Measurements from ENCODE around the gene MEF2A. TPM values are rescaled to one million over a fixed set of nuclear protein-coding genes. Genes with fewer than 3 reads are reported as not detected.

Gene MEF2A
- total and polyA plus RNA-seq, 9 of the 15 experiments (the other 6 are each of a cell fraction or from before 2014, with no cell fraction given): 1.6 to 18.7 (median 8.7) TPM

DNA sequence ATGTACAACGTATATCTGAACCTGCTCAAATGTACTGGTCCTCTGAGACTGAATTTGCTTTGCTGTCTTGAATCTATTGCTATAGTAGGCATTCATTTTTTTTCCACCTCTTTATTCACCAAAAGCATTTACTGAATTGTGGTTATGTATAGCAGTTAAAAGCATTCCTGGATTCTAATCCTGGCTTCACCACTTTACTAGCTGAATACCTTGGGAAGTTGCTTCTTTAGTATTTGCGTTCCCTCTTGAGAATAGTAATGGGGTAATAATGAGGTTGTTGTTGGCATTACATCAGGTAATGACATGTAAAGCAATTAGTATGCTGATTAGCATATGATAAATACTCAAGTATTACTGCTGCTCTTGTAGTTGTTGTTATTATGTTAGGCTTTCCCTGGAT is 29.1 kb downstream of the MEF2A start:
- 37% methylated on average over 2 of the region's 2 CpGs for WGBS (ENCODE audit: insufficient coverage, low coverage, missing lambda C conversion rate)
- Histone ChIP-seq H3K9me3 (replicated peaks; ENCODE audit: control insufficient read depth, insufficient read depth, low read depth, low read length) (no peaks in the 10 kb centered on the region), H4K20me1 (replicated peaks; ENCODE audit: control insufficient read depth, insufficient read depth, low read length) (no peaks in the 10 kb centered on the region), H3K4me1 (replicated peaks in 1 of 2; ENCODE audit: control insufficient read depth in 2 of 2, insufficient read depth in 2 of 2, low read length in 2 of 2) (no peaks in the 10 kb centered on the region), H3K27me3 (ENCODE audit: control insufficient read depth in 2 of 2, insufficient read depth in 2 of 2, low read length in 2 of 2) (no peaks in the 10 kb centered on the region), H3K9ac (ENCODE audit: insufficient read depth in 1 of 2, low read depth in 2 of 2, low read length in 2 of 2) (no peak overlapping the region), H2AFZ (ENCODE audit: low read depth, low read length) (no peak overlapping the region), H3K79me2 (ENCODE audit: control insufficient read depth, insufficient read depth, low read length) (peaks cover 10% of the 10 kb centered on the region; the same call in 1 of the 3 replicates), H3K4me3 (no peak overlapping the region), H3K36me3 (ENCODE audit: control insufficient read depth, insufficient read depth, low read length) (no peaks in the 10 kb centered on the region), H3K27ac (ENCODE audit: extremely low read depth, low read depth, low read length) (no peak overlapping the region), H3K9me1 (ENCODE audit: control insufficient read depth, insufficient read depth, low read length) (no peaks in the 10 kb centered on the region), H3K4me2 (ENCODE audit: insufficient read depth, low read length) (no peak overlapping the region)
- DNase-seq (ENCODE audit: extremely low read depth in 1 of 4, low spot score in 3 of 4) (no peak), FAIRE-seq (no peak), ATAC-seq (no peak)
- no TSS peak for BruUV-seq (replicated peaks)
- POLR2A ChIA-PET: interaction anchor here (1.4 to 1.7 kb wide), 2 partner anchors 12 to 16 kb away, joined by 3 to 5 read pairs; no protein-coding TSS in a partner anchor
- CTCF ChIA-PET (ENCODE audit: low intra/inter-chr PET ratio): no interaction called here
- in situ Hi-C loops (cut with MboI) (no loop called here), intact Hi-C loops (cut with micrococcal nuclease) (no loop called here)
- TF ChIP-seq STAT5B (CRISPR knock-in tag; IDR thresholded peaks at IDR 0.05) (no peak), YBX1 (IDR thresholded peaks at IDR 0.05) (no peak), MAFK (IDR thresholded peaks at IDR 0.05; ENCODE audit: low read length) (no peak), TEAD4 (IDR thresholded peaks at IDR 0.05; ENCODE audit: low read length) (no peak), TEAD4 (CRISPR knock-in tag; IDR thresholded peaks at IDR 0.05; ENCODE audit: borderline replicate concordance) (no peak), CBX8 (IDR thresholded peaks at IDR 0.05; ENCODE audit: borderline replicate concordance, extremely low read depth, low read depth, low read length, poor library complexity, severe bottlenecking) (no peak), ZNF695 (CRISPR knock-in tag; IDR thresholded peaks at IDR 0.05) (no peak), PURB (CRISPR knock-in tag; IDR thresholded peaks at IDR 0.05; ENCODE audit: low read depth) (no peak), SRSF7 (optimal IDR thresholded peaks at IDR 0.05; ENCODE audit: low read depth, low read length) (no peak)

All from K562 (cell line).